OCI-LY3 (cell line): Measurements from ENCODE around the gene PAX5.

ENCODE experiments used
- H2AFZ ChIP-seq: fragments of 200-600, 300-600 bp; shearing (Covaris generic); 2 replicates; pipeline ENCODE4 v1.6.0; 2014; ENCODE audit warnings: antibody characterized with exemption, low read depth, low read length
- H3K27ac ChIP-seq: fragments of 200-600, 300-600 bp; sonication (generic); 2 replicates; pipeline ENCODE4 v1.5.1; 2014; ENCODE audit warnings: mild to moderate bottlenecking, low read length, moderate library complexity, mixed read lengths
- H3K27me3 ChIP-seq: fragments of 200-600, 300-600 bp; sonication (generic); 2 replicates; pipeline ENCODE4 v1.6.1; 2014; ENCODE audit warnings: low read depth, low read length, mixed read lengths
- H3K36me3 ChIP-seq: fragments of 200-600, 300-600 bp; sonication (generic); replicated peaks from 2 replicates; pipeline ENCODE3; 2014; ENCODE audit warnings: low read depth, low read length, mixed read lengths
- H3K4me1 ChIP-seq: fragments of 300-600, 200-600 bp; sonication (generic); 2 replicates; pipeline ENCODE4 v1.6.1; 2014; ENCODE audit warnings: low read length, mixed read lengths
- H3K4me2 ChIP-seq: fragments of 200-600, 300-600 bp; sonication (generic); 2 replicates; pipeline ENCODE4 v1.6.1; 2014; ENCODE audit warnings: low read length, mixed read lengths
- H3K4me3 ChIP-seq: fragments of 300-600, 200-600 bp; sonication (generic); 2 replicates; pipeline ENCODE4 v1.5.1; 2014; ENCODE audit warnings: antibody characterized with exemption, mild to moderate bottlenecking, low read length, moderate library complexity
- H3K79me2 ChIP-seq: fragments of 300-600, 200-600 bp; shearing (Covaris generic); 2 replicates; pipeline ENCODE4 v1.6.1; 2014; ENCODE audit warnings: mild to moderate bottlenecking, low read length, mixed read lengths
- H3K9ac ChIP-seq: fragments of 300-600, 200-600 bp; shearing (Covaris generic); 2 replicates; pipeline ENCODE4 v1.6.0; 2014; ENCODE audit warnings: mild to moderate bottlenecking, low read length, moderate library complexity
- H3K9me3 ChIP-seq: fragments of 200-600, 300-600 bp; shearing (Covaris generic); 2 replicates; pipeline ENCODE4 v1.6.1; 2014; ENCODE audit warnings: low read length, mixed read lengths; ENCODE audit not compliant: insufficient read depth
- H4K20me1 ChIP-seq: fragments of 200-600, 300-600 bp; sonication (generic); 2 replicates; pipeline ENCODE4 v1.6.1; 2016; ENCODE audit warnings: low read length, mixed read lengths; ENCODE audit not compliant: insufficient read depth
- CTCF ChIP-seq: fragments of 200-600, 300-600 bp; sonication (generic); IDR thresholded peaks from 2 replicates; pipeline ENCODE4 v1.5.1; 2014; ENCODE audit warnings: antibody characterized with exemption, low read length, low read depth
- EZH2phosphoT487 ChIP-seq: fragments of 200-600 bp; shearing (Covaris generic); IDR thresholded peaks from 2 replicates; pipeline ENCODE4 v1.6.1; 2018; ENCODE audit warnings: antibody characterized with exemption, mixed run types, low read depth

Gene PAX5

GRCh38 chr9:36893184-36893583 is 140.9 kb downstream of the PAX5 start:
- Histone ChIP-seq H3K4me2 (no peak overlapping the region), H3K36me3 (peaks cover 79% of the 10 kb centered on the region), H3K79me2 (peaks cover 94% of the 10 kb centered on the region), H3K27me3 (no peaks in the 10 kb centered on the region), H4K20me1 (peaks cover 90% of the 10 kb centered on the region), H3K4me1 (peaks cover 6% of the 10 kb centered on the region; the same call in 1 of the 2 replicates), H3K4me3 (no peak overlapping the region), H3K9ac (no peak overlapping the region), H2AFZ (no peak overlapping the region), H3K9me3 (no peaks in the 10 kb centered on the region), H3K27ac (no peak overlapping the region)
- TF ChIP-seq EZH2phosphoT487 (no peak), CTCF (no peak)

- H3K79me2 ChIP-seq = peaks cover 97% of the 10 kb centered on the region
- no peak for TF ChIP-seq EZH2phosphoT487
- TF ChIP-seq CTCF = no peak
- H3K4me2 ChIP-seq = no peak overlapping the region
Observed at GRCh38 chr9:36892279-36892678, 141.8 kb downstream of the PAX5 start.

GRCh38 chr9:36891341-36891811 is 142.7 kb downstream of the PAX5 start:
- H3K4me3 ChIP-seq = no peak overlapping the region
- no peak overlapping the region for H3K27ac ChIP-seq
- H4K20me1 ChIP-seq = peaks cover 93% of the 10 kb centered on the region
- peaks cover 97% of the 10 kb centered on the region for H3K79me2 ChIP-seq
- peaks cover 73% of the 10 kb centered on the region for H3K36me3 ChIP-seq
- TF ChIP-seq CTCF = no peak
- TF ChIP-seq EZH2phosphoT487 = no peak
- H3K9ac ChIP-seq = no peak overlapping the region
- H3K4me1 ChIP-seq = peaks cover 6% of the 10 kb centered on the region; the same call in 1 of the 2 replicates
- H3K4me2 ChIP-seq = no peak overlapping the region
- no peaks in the 10 kb centered on the region for H3K9me3 ChIP-seq
- H3K27me3 ChIP-seq = no peaks in the 10 kb centered on the region
- H2AFZ ChIP-seq = no peak overlapping the region

More at GRCh38 chr9:36892279-36892678, 141.8 kb downstream of the PAX5 start:
- Histone ChIP-seq H3K4me1 (peaks cover 6% of the 10 kb centered on the region; the same call in 1 of the 2 replicates), H2AFZ (no peak overlapping the region), H3K9me3 (no peaks in the 10 kb centered on the region), H3K4me3 (no peak overlapping the region), H4K20me1 (peaks cover 94% of the 10 kb centered on the region), H3K9ac (no peak overlapping the region), H3K27ac (no peak overlapping the region), H3K27me3 (no peaks in the 10 kb centered on the region), H3K36me3 (peaks cover 72% of the 10 kb centered on the region)

GRCh38 chr9:36889844-36890243 is 144.2 kb downstream of the PAX5 start:
- Histone ChIP-seq H3K4me1 (peaks cover 6% of the 10 kb centered on the region; the same call in 1 of the 2 replicates), H4K20me1 (peaks cover 94% of the 10 kb centered on the region), H3K4me2 (no peak overlapping the region), H2AFZ (no peak overlapping the region), H3K27ac (no peak overlapping the region), H3K9me3 (no peaks in the 10 kb centered on the region), H3K79me2 (peaks cover 98% of the 10 kb centered on the region), H3K4me3 (no peak overlapping the region), H3K9ac (no peak overlapping the region), H3K36me3 (peaks cover 70% of the 10 kb centered on the region), H3K27me3 (no peaks in the 10 kb centered on the region)
- TF ChIP-seq CTCF = no peak
- TF ChIP-seq EZH2phosphoT487 = no peak
